ENCODE data around the gene ATP13A1. TPM values are rescaled to one million over a fixed set of nuclear protein-coding genes. Genes with fewer than 3 reads are reported as not detected.
"Not testable (repeated sequence)": the region's sequence is repeated elsewhere in the genome, so short reads cannot be mapped to it uniquely, and the experiment has no call there.

ATP13A1 gene
- polyA plus RNA-seq, 1 experiment: 27.9 TPM

DNA sequence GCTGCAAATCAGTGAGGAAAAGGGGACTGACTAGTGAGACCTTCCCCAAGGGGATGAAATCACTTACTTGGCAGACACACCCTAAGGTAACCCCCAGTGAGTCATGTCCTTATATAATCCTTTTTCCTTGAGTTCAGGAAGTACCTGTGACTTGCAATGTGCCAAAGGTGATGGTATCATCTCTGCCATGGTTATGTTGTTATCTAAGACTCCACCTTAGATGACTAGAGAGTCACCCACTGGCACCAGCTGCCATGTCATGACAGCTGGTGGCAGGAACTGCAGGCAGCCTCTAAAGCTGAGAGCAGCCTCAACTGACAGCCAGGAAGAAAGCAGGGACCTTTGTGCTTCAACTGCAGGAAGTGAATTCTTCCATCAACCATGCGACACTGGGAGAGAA is 57.5 kb downstream of the ATP13A1 start:
- POLR2A ChIA-PET: no interaction called here
- CTCF ChIA-PET: no interaction called here
- TF ChIP-seq, protein P1, sequence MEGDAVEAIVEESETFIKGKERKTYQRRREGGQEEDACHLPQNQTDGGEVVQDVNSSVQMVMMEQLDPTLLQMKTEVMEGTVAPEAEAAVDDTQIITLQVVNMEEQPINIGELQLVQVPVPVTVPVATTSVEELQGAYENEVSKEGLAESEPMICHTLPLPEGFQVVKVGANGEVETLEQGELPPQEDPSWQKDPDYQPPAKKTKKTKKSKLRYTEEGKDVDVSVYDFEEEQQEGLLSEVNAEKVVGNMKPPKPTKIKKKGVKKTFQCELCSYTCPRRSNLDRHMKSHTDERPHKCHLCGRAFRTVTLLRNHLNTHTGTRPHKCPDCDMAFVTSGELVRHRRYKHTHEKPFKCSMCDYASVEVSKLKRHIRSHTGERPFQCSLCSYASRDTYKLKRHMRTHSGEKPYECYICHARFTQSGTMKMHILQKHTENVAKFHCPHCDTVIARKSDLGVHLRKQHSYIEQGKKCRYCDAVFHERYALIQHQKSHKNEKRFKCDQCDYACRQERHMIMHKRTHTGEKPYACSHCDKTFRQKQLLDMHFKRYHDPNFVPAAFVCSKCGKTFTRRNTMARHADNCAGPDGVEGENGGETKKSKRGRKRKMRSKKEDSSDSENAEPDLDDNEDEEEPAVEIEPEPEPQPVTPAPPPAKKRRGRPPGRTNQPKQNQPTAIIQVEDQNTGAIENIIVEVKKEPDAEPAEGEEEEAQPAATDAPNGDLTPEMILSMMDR (IDR thresholded peaks at IDR 0.05; ENCODE audit: insufficient read depth, low read depth, low read length): no peak

DNA sequence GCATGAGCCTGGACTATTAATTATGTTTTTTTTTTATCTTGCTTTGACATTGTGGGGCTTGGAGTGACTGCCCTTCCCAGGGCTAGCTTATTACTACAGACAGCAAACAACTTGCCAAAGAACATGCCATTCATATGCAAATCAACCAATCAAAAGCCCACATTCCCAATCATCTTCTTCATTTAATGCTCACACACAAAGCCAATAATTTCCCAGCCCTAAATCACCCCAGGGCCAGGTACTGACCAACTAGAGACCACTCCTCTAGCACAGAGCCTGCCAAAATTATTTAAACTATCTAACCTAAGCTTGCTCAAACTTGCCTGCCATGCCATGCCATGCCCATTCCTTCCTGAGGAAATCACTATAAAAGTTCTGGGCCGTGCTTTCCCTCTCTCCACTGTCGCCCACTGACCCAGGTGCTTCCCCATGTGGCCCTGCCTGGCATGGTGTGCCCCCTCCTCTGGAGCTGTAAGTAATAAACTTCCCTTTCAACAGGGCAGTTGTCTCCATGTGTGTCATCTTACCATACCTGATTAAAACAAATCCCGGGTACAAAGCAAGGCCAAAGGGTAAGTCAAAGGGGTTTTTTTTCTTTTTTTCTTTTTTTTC is 60.7 kb downstream of the ATP13A1 start:
- POLR2A ChIA-PET: interaction anchor here (0.6 kb wide), 1 partner anchor 11 kb away, joined by 8 read pairs; no protein-coding TSS in a partner anchor
- TF ChIP-seq, protein P1 (IDR thresholded peaks at IDR 0.05; ENCODE audit: insufficient read depth, low read depth, low read length): no peak
- H3K36me3 ChIP-seq (ENCODE audit: control insufficient read depth, insufficient read depth, low read length): no peaks in the 10 kb centered on the region
- DNase-seq (ENCODE audit: low read depth): no peak
- H3K27me3 ChIP-seq (ENCODE audit: control insufficient read depth, insufficient read depth, low read length): no peaks in the 10 kb centered on the region
- CTCF ChIA-PET: interaction anchor here (0.8 kb wide), 1 partner anchor 113 kb away, joined by 3 read pairs; no protein-coding TSS in a partner anchor
- H3K4me3 ChIP-seq (ENCODE audit: low read depth, low read length): no peak overlapping the region

More for the DNA sequence above, 57.5 kb downstream of the ATP13A1 start:
- no peaks in the 10 kb centered on the region for H3K36me3 ChIP-seq (ENCODE audit: control insufficient read depth, insufficient read depth, low read length)
- no peaks in the 10 kb centered on the region for H3K27me3 ChIP-seq (ENCODE audit: control insufficient read depth, insufficient read depth, low read length)
- DNase-seq (ENCODE audit: low read depth): no peak
- no peak overlapping the region for H3K4me3 ChIP-seq (ENCODE audit: low read depth, low read length)

DNA sequence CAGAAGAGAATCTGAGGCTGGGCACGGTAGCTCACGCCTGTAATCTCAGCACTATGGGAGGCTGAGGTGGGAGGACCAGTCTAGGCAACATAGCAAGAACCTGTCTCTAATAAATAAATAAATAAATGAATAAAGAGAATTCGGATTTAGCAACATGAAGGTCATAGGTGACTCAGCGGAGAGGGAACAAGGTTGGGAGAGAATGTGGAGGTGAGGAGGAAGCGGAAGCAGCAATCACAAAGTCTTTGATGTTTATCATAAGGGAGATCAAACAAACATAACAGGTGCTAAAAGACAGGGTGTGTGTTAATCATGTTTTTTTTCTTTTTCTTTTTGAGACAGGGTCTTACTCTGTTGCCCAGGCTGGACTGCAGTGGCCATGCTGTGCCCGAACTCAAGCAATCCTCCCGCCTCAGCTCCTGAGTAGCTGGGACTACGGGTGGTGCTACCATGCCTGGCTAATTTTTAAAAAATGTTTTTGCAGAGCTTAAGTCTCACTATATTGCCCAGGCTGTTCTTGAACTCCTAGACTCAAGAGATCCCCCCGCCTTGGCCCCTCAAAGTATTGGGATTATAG is 61.3 kb downstream of the ATP13A1 start:
- TF ChIP-seq, protein P1 (IDR thresholded peaks at IDR 0.05; ENCODE audit: insufficient read depth, low read depth, low read length): no peak
- H3K36me3 ChIP-seq (ENCODE audit: control insufficient read depth, insufficient read depth, low read length): no peaks in the 10 kb centered on the region
- ChIA-PET CTCF (interaction anchor here (0.8 kb wide), 1 partner anchor 112 kb away, joined by 3 read pairs; no protein-coding TSS in a partner anchor), POLR2A (interaction anchor here (0.6 kb wide), 1 partner anchor 11 kb away, joined by 8 read pairs; no protein-coding TSS in a partner anchor)
- no peak for DNase-seq (ENCODE audit: low read depth)
- H3K27me3 ChIP-seq (ENCODE audit: control insufficient read depth, insufficient read depth, low read length): no peaks in the 10 kb centered on the region
- no peak overlapping the region for H3K4me3 ChIP-seq (ENCODE audit: low read depth, low read length)

- no peak for DNase-seq (ENCODE audit: low read depth)
- H3K36me3 ChIP-seq (ENCODE audit: control insufficient read depth, insufficient read depth, low read length): no peaks in the 10 kb centered on the region
- TF ChIP-seq, protein P1 (IDR thresholded peaks at IDR 0.05; ENCODE audit: insufficient read depth, low read depth, low read length): no peak
- CTCF ChIA-PET: no interaction called here
- POLR2A ChIA-PET: no interaction called here
- H3K4me3 ChIP-seq (ENCODE audit: low read depth, low read length): no peak overlapping the region
- H3K27me3 ChIP-seq (ENCODE audit: control insufficient read depth, insufficient read depth, low read length): no peaks in the 10 kb centered on the region
Measured at GRCh38 chr19:19600793-19601330, 62.6 kb downstream of the ATP13A1 start.

DNA sequence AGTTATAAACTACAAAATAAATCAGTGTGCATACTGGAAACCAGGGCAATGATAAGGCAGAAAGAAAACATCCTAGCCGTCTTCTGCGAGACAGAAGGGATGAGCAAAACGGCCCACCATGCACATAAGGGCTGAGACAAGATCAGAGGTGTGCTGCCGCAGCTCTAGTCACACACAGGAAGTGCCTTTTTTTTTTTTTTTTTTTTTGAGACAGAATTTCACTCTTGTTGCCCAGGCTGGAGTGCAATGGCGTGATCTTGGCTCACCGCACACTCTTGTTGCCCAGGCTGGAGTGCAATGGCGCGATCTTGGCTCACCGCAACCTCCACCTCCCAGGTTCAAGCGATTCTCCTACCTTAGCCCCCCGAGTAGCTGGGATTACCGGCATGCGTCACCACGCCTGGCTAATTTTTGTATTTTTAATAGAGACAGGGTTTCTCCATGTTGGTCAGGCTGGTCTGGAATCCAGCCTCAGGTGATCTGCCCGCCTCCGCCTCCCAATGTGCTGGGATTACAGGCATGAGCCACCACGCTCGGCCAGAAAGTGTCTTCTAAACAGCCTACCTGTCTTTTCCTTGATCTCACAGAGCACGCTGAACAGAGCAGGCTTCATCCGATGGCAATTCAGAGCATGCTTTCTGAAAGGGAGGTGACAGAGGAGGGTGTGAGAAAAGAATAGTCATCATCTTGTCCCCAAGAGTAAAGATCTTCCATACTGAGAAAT is 64.6 kb downstream of the ATP13A1 start:
- H3K27me3 ChIP-seq (ENCODE audit: control insufficient read depth, insufficient read depth, low read length); POLR2A ChIA-PET; H3K36me3 ChIP-seq (ENCODE audit: control insufficient read depth, insufficient read depth, low read length); H3K4me3 ChIP-seq (ENCODE audit: low read depth, low read length); DNase-seq (ENCODE audit: low read depth); CTCF ChIA-PET: not testable (repeated sequence)
